Measurements from ENCODE around the gene ASCC3. TPM values are rescaled to one million over a fixed set of nuclear protein-coding genes. Genes with fewer than 3 reads are reported as not detected.

Gene ASCC3
- total and polyA plus RNA-seq, 2 donors (not counting 3 experiments of a cell fraction or from before 2014, with no cell fraction given), result 15.7 to 57.2 TPM

- no TSS peak for BruUV-seq (replicated peaks)
- ChIA-PET POLR2A (no interaction called here), CTCF (no interaction called here)
- no peak for FAIRE-seq
- Histone ChIP-seq H3K79me2 (ENCODE audit: control insufficient read depth, insufficient read depth, low read length) (peaks cover 80% of the 10 kb centered on the region), H3K36me3 (ENCODE audit: control insufficient read depth in 2 of 2, extremely low read depth in 1 of 2, insufficient read depth in 2 of 2, low read length in 2 of 2) (no peaks in the 10 kb centered on the region), H4K20me1 (replicated peaks; ENCODE audit: control insufficient read depth, extremely low read depth, insufficient read depth, low read length) (peaks cover 6% of the 10 kb centered on the region), H3K9me1 (replicated peaks; ENCODE audit: control insufficient read depth, extremely low read depth, insufficient read depth, low read length) (no peaks in the 10 kb centered on the region), H3K4me1 (ENCODE audit: control insufficient read depth, extremely low read depth, insufficient read depth, low read length) (peaks cover 16% of the 10 kb centered on the region), H3K9me3 (replicated peaks; ENCODE audit: control insufficient read depth, insufficient read depth, low read length) (no peaks in the 10 kb centered on the region), H3K4me2 (ENCODE audit: insufficient read depth, low read length) (no peak overlapping the region), H3K4me3 (replicated peaks in 1 of 3; ENCODE audit: insufficient read depth in 1 of 3, low read depth in 1 of 3, low read length in 3 of 3) (no peak overlapping the region), H2AFZ (ENCODE audit: low read depth, low read length) (no peak overlapping the region), H3K27ac (ENCODE audit: insufficient read depth, low read depth, low read length) (no peak overlapping the region), H3K9ac (replicated peaks; ENCODE audit: extremely low read depth, insufficient read depth, low read length) (no peak overlapping the region), H3K27me3 (ENCODE audit: control insufficient read depth in 2 of 2, insufficient read depth in 2 of 2, low read length in 2 of 2) (no peaks in the 10 kb centered on the region)
- dilution Hi-C loops (cut with MboI; ENCODE audit: extremely low pct_ligation_motif_present, low sequenced_read_pairs) (no loop called here), intact Hi-C loops (cut with micrococcal nuclease) (no loop called here)
- no peak for DNase-seq (ENCODE audit: low read depth, low spot score)
- no peak for TF ChIP-seq JUN (IDR thresholded peaks at IDR 0.05; ENCODE audit: borderline replicate concordance, insufficient read depth, insufficient read length, low read depth)
- TF ChIP-seq EZH2 (IDR thresholded peaks at IDR 0.05; ENCODE audit: borderline replicate concordance, low read depth, low read length, severe bottlenecking), result no peak
- TF ChIP-seq, protein P1, sequence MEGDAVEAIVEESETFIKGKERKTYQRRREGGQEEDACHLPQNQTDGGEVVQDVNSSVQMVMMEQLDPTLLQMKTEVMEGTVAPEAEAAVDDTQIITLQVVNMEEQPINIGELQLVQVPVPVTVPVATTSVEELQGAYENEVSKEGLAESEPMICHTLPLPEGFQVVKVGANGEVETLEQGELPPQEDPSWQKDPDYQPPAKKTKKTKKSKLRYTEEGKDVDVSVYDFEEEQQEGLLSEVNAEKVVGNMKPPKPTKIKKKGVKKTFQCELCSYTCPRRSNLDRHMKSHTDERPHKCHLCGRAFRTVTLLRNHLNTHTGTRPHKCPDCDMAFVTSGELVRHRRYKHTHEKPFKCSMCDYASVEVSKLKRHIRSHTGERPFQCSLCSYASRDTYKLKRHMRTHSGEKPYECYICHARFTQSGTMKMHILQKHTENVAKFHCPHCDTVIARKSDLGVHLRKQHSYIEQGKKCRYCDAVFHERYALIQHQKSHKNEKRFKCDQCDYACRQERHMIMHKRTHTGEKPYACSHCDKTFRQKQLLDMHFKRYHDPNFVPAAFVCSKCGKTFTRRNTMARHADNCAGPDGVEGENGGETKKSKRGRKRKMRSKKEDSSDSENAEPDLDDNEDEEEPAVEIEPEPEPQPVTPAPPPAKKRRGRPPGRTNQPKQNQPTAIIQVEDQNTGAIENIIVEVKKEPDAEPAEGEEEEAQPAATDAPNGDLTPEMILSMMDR (IDR thresholded peaks at IDR 0.05; ENCODE audit: extremely low read depth in 1 of 2, insufficient read depth in 1 of 2, low read depth in 1 of 2, low read length in 2 of 2), result no peak
- no peak for TF ChIP-seq GATA2 (IDR thresholded peaks at IDR 0.05; ENCODE audit: insufficient read depth, insufficient read length, low read depth, low read length)
- no peak for TF ChIP-seq POLR2AphosphoS5 (IDR thresholded peaks at IDR 0.05; ENCODE audit: insufficient read depth, low read depth, low read length)
- no peak for TF ChIP-seq FOS (IDR thresholded peaks at IDR 0.05; ENCODE audit: borderline replicate concordance, insufficient read depth, low read length)
- no peak for TF ChIP-seq MYC (IDR thresholded peaks at IDR 0.05; ENCODE audit: low read depth, low read length)
Measured at GRCh38 chr6:100877851-100878250, 3.3 kb downstream of the ASCC3 start.
